Activated CD8-positive, alpha-beta memory T cell treated with anti-CD3 and anti-CD28 coated beads, Interleukin-2, amount 50 U/mL, for 4 hours (primary cell): ENCODE data around the gene CAVIN2.
"Not testable (repeated sequence)": the region's sequence is repeated elsewhere in the genome, so short reads cannot be mapped to it uniquely, and the experiment has no call there.

Experiments used
- DNase-seq: peaks from one replicate; pipeline ENCODE4 v3.0.0-alpha.2; 2020

Gene CAVIN2

DNA sequence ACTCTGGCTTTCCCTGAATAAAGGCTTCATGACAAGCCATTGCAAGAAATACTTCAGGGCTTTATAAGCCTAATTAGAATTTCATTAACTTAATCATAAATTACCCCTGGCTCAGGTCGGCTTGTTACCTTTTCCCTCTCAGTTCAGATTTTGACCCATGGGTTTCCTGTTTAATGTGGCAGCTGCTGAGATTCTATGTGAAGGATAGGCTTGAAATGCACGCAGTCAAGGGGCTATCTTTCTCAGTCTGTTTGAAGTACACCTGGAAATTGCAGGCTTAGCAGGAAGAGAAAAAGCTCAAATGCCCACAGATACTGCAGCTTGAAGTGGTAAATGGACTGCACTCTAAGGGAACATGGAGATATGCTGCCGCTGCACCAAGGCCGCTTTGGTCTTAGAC is 49.4 kb downstream of the CAVIN2 start:
- no peak for DNase-seq

DNA sequence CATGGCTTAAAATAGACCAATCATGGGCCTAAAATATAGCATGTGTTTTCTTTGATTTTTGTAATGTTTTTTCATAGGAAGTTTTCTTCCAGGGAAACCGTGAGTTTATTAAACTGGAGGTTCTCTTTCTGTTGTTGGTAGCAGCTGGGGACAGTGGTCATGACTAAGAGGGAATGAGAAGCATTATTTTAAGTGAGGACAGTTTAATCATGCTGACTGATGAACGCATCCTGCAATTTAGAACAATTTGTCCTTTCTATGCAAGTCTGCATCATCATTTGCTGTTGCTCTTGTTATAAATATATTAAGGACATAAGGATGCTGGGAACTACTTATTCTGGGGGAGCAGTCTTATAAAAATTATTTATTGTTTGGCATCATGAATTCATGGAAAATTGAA is 51.2 kb downstream of the CAVIN2 start:
- no peak for DNase-seq

DNA sequence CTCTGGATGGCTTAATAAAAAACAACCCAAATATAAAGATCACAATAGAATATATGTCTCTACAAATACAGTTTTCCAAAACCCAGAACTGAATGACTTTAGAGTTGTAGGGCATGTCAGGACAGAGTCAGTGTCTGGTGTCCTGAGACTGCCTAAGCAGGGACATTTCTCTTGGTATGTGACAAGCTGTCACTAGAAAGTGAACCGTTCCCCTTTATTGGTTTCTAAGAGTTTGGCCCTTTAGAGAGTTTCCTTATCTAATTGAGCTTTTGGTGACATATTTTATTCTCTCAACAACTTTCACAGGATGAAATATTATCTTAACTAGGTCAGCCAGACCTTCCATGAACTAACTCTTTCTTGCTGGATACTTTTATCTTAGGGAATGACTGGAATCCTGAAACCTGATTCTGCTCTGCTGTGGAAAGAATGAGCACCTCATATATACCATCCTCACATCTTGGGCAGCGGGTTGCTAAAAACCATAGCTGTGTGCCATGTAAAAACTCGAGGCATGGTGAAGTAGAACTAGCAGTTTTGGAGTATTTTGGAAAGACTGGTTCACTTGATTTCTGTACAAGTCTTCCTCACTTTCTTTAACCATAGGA is 54.8 kb downstream of the CAVIN2 start:
- DNase-seq, result no peak

DNA sequence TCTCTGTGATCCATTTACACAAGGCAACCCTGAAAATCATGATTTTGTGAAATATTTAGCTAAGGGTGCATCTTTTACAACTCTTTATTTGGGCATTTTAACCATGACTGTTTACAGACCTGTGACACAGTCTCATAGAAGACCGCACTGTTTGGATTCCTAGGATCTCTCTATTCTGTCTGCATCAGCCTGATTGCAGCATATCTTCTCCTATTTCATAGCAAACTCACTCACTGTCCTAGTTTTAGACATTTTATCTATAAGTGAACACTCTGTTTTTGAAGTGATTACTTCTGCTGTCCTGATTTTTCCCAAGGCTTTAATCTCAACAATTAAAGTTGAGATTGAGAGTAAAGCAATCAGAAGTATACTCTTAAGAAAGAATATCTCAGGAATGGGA is 56.2 kb downstream of the CAVIN2 start:
- DNase-seq, result no peak

DNA sequence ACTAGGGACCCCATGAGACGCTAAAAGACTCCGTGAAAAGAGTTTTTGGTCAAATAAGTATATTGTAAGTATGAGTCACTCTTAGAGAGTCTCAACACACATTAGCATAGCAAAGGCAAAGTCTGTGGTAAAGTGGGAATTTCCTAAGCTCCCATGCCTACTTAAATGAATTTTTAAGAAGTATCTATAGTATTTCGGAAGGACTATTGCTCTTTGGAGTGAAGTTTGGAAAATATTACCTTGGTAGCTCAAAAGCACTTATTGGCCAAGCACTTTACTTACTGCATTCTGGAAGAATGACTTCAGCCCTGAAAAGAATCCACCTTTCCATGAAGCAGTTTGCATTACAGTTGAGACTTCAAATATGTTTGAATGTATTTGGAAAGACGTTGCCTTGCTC is 57.1 kb downstream of the CAVIN2 start:
- no peak for DNase-seq

DNA sequence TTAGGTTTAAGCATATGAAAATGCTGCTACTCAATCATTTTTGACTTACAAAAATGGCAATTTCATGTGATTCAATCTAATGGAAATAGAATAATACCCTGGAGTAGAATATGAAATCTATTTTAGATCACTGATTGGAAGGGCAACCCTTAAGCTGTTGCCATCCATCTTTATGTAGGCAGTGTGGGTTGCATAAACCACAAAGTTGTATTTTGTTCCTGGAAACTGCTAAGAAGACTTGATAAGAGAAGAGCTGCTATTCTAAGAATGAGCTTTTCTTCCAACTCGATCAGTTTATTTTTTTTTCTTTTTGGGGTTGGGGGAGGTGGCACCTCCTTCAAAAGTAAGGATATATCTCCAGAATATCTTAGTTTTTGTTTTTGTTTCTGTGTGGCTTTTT is 60.2 kb downstream of the CAVIN2 start:
- no peak for DNase-seq

DNA sequence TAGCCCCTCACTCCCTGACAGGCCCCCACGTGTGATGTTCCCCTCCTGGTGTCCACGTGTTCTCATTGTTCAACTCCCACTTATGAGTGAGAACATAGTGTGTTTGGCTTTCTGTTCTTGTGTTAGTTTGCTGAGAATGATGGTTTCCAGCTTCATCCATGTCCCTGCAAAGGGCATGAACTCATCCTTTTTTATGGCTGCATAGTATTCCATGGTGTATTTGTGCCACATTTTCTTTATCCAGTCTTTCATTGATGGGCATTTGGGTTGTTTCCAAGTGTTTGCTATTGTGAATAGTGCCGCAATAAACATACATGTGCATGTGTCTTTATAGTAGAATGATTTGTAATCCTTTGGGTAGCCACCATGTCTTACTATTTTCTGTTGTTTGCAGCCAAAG is 61.2 kb downstream of the CAVIN2 start:
- not testable (repeated sequence) for DNase-seq
